Retina (tissue), 1 donor: ENCODE measurements around the gene ASIC1.
A peak's percentile ranks its signal among the peaks of the same experiment; 100 is the strongest.
"Not testable (repeated sequence)": the region's sequence is repeated elsewhere in the genome, so short reads cannot be mapped to it uniquely, and the experiment has no call there.

Experiments
- DNase-seq: peaks from one replicate; pipeline ENCODE4 v3.0.0-alpha.2; 2016

The ASIC1 gene

DNA sequence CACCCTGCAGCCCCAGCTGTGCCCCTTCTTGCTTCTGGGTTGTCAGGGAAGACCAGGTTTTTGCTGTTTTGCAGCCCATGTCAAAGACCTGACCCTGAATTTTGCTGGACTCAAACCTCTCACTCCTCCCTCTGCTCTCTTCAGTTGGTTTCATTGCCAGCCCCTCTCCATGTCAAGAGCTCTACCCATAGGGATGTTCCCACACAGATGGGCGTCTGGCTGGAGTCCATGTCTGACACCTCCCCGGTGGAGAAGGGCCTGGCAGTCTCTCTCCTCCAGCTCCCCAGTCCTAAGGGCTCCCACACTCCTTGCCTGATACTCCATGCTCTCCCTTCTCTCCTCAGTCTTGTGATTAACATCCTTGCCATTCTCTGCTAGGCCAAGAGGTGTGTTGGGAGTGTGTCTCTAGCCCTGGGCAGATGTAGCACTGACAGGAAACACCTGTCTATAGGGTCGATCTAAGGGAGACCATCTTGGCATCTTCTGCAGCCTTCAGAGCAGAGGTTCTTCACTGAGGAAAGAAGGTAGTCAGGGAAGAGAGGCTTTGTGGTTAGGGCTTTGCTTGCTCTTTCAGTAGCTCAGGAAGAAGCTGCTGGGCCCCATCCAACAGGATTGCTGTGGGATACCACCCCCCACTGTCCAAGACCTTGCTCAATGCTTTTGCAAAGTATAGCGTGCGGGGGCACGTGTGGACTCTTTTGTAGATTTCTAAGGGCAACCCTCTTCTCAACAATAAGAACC, 4.7 kb downstream of the ASIC1 start:
- no peak for DNase-seq

DNA sequence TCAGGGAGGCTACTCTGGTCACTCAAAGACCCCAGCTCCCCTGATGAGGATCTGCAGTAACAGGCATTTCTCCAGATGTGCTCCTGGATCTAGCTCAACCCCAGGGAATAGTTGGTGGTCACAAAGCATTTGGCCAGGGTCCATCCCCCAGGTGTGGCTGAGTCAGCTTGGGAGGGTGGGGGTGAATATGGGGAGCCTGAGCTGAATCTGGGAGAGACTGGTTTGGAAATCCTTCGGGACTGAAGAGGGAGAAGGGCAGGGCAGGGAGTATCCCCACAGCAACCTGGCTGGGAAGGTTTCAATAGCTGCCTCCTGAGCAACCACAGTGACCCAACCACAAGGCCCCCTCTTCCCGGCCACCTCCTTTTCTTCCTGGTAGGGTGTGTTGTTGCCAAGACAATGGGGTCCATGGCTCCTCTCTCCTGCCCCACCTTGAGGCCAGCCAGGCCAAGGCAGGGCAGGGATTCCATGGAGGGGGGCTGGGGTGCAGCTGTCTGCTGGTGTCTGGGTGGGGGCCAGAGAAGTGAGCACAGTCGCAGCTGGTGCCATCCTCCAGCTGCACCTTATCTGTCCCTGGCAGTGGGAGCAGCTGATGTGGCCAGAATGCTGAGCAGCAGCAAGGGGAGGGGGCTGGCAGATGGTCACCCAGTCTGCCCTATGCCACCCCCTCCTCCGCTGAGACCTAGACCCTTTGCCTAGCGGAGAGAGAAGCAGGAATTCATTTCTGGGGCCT, 5.5 kb downstream of the ASIC1 start:
- DNase-seq, result peak; percentile 25

DNA sequence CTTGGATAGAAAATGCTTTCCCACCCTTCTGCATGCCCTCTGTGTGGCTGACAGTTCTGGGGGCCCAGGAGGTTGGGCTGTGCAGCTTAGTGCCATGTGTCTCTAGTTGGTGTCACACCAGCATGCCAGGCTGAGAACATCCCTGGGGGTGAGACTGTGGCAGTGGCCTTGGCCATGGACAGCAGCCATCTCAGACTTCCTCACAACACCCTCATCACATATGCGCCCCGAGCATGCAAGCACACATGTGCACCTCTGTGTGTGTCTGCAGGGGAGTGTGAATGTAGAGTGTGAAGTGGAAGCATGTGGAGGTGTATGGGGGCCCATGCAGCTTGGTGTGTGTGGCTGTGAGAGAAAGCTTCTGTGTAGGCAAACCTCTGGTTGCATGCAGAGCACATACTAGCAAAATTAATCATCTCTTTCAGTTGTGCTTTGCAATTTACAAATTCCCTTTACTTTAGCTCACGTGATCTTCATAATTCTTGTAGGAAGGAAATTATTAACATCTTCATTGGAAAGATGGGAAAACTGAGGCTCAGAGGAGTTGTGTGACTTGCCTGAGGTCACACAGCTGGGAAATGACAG, 8.4 kb downstream of the ASIC1 start:
- DNase-seq, result no peak

DNA sequence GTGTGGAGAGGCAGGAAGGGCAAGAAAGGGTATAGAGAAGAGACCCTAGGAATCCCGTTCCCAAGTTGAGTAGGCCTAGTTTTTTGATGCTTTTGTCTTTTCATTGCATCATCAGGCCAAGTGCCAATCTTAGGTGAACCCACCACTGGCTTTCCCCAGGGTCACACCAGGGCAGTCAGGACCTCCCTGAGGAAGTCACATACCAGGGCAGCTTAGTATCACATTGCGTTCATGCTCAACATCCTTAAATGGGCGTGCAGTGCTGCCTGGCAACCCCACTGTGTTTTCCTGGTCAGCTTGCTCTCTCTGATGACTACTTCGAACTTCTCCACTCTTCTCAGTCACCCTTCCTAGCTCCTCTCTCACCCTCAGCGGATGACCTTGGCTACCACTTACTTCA, 9.0 kb downstream of the ASIC1 start:
- DNase-seq, result no peak

DNA sequence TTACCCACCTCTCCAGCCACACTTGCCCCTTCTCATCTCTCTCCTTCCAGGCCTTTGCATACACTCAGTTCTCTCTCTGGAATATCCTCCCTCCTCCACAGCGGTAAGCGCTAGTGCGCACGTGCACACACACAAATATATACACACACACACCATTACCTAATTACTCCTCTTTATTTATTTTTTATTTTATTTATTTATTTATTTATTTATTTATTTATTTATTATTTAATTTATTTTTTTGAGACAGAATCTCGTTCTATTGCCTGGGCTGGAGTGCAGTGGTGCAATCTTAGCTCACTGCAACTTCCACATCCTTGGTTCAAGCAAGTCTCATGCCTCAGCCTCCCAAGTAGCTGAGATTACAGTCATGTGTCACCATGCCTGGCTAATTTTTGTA, 11.7 kb downstream of the ASIC1 start:
- DNase-seq, result no peak

DNA sequence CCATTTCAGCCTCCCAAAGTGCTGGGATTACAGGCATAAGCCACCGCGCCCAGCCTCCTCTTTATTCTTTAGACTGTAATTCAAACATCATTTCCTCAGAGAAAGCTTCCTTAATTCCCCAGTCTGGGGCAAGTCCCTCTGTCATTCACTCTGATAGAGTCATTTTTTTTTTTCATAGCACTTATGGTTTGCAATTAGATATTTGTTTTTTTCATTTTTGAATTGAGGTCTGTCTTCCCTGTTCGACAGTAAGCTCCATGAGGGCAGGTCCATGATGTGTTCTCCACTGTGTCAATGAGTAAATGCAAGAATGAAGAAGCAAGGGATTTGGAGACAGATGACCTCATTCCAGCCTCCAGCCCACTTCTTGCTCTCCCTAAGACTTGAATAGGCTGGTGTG, 12.1 kb downstream of the ASIC1 start:
- no peak for DNase-seq

DNA sequence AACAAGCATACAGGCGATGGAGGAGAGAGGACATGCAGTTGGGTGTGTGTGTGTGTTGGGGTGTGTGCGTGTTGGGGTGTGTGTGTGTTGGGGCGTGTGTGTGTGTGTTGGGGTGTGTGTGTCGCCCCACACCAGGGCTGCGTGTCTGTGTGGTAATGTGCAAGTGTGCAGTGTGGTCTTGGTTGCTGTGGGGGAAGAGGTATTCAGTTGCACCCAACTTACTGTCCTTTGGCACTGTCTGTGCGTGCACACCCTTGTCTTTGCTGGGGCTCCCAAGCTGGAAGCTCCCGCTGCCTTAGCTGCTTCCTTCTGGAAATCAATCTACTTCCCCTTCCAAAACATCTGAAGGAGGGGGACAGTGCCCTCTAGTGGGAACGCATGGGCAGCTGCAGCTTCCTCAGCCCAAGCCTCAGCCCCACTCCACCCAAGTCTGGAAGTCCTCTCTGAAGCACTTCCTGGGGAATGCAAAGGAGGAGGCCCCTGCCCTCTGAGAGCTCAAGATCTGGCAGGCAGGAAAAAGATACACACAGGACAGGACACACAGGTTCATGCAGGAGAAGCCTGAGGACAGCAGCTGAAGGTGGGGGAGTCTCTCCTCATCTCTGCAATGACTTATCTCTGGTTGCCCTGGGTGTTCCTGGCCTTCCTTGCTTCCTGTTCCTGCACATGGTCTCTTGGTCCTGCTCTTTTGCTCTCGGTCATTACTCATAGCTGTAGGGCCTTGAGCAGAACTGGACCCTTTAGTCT, 13.1 kb downstream of the ASIC1 start:
- DNase-seq, result peak; percentile 81

DNA sequence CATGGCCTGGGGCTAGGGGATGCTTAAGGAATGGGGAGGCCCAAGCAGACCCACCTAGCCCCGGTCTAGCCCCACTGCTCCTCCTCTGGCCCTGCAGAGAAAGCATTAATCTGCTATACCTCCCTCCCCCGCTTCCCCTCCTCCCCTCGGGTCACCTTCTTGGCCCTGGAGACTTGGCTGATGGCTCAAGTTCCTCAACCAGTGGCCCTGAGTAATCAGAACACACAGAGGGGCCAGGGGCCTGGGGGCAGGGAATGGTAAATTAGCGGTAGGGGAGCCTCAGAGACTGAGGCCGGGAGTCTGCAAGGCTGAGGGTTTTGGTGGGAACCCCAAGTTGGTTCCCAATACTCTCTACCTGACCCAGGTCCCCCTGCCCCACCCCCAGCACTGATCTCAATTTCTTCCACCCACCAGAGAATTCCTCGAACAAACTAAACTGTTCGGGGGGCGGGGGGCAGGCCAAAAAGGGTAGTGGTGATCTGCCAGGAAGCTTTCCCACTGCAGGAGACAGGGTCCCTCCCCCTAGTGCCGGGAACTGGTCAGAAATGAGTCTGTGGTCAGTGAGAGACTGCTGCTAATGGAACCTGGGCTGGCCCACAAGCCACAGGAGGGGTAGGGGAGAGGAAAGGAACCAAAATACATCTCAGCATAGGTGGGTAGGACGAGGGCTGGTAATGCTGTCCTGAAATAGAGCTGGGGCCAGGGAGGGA, 15.0 kb downstream of the ASIC1 start:
- DNase-seq, result no peak

DNA sequence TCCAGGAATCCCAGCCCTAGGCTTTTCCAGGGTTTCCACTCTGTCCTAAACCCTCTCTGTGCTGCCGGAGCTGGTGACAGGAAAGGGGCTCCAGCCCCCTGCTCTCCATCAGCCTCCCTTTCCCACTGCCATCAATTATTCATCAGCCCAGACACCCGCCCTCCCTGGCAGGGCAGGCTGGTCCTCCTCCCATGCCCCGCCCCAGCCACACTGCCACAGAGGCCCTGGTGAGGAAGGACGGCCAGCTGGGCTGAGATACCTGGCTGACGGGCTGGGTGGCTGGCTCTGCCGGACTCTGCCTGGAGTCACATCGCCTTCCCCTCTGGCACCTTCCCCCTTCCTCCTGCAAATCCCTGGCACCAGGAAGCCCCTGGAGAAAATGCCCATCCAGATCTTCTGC, 15.8 kb downstream of the ASIC1 start:
- no peak for DNase-seq

DNA sequence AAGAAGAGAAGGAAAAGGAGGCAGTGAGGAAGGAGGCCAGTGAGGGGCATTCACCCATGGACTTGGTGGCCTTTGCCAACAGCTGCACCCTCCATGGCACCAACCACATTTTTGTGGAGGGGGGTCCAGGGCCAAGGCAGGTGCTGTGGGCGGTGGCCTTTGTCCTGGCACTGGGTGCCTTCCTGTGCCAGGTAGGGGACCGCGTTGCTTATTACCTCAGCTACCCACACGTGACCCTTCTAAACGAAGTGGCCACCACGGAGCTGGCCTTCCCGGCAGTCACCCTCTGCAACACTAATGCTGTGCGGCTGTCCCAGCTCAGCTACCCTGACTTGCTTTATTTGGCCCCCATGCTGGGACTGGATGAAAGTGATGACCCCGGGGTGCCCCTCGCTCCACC, 16.3 kb downstream of the ASIC1 start:
- no peak for DNase-seq

DNA sequence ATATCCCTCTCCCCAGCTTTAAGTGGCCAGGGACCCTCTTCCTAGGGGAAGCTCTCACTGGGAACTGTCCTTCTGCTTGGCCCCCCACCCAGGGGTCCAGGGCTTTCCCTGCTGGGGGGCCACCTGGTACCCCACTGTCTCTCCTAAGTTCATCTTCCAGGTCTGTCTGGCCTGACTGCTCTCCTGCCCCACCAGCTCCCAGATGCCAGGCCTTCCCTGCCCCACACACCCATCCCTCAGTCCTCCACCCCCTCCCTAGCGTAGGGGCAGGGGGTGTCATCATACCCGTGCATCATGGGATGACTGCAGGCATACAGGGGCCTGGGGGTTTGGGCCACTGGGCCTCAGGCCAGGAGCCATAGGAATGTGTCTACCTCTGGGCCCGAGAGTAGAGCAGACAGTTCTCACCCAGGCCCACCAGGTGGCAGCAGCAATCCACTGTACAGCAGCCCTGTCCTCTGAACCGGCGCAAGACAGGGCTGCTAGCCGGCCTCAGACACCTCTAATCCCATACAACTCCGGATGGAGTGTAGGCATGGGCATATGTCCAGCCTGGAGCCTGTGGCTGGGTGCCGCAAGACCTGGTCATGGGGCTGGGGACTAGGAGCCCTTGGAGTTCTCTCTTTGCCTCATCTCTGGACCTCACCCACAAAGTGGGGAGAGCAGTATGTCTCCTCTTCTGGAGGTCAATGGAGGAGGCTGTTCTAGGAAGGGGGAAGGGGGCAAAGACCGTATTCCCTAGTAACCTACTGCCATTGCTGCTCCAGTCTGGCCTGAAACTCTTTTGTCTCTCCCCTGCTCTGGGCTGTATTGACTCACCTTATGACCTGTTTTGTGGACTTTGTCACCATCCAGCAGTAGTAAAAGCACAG, 17.8 kb downstream of the ASIC1 start:
- DNase-seq, result peak; percentile 86

DNA sequence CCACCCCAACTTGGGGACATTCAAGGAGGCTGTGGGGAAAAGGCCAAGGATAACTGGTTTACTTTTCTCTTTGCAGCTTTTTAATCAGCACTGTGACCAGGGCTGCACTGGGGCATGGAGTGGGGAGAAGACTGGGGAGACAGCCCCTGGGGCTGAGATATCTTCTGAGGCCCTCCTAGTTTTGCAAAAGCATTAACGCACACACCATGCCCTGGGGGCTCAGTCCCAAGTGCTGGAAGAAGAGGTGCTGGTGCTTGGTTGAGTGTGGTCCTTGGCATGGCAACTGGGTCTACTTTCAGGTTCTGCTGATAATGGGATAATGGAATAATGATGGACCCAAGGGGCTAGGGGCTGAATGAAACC, 18.4 kb downstream of the ASIC1 start:
- no peak for DNase-seq

DNA sequence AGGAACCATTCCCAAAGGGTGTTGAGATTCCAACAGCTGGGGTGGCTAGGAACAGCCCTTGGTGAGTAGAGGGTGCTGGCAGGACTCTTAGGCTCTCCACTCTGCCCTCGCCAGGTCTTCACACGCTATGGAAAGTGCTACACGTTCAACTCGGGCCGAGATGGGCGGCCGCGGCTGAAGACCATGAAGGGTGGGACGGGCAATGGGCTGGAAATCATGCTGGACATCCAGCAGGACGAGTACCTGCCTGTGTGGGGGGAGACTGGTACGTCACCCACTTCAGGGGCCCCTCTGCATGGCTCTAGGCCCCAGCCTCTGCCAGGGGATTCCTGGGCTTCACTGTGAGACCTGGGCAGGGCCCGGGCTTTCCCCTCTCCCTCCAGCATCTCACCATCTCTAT, 19.7 kb downstream of the ASIC1 start:
- no peak for DNase-seq

DNA sequence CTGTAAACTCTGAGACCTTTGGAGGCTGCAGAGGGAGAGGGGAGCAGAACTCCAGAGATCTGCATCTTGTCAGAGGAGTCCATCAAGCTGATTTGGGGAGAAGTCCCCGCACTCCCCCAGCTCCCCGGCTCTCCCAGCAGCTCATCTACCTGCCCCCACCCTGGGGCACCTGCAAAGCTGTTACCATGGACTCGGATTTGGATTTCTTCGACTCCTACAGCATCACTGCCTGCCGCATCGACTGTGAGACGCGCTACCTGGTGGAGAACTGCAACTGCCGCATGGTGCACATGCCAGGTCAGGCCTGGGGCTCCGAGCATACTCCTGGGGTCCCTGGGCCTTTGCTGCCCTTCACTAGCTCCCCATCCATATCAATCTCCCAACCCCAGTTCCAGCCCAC, 20.9 kb downstream of the ASIC1 start:
- DNase-seq, result no peak

DNA sequence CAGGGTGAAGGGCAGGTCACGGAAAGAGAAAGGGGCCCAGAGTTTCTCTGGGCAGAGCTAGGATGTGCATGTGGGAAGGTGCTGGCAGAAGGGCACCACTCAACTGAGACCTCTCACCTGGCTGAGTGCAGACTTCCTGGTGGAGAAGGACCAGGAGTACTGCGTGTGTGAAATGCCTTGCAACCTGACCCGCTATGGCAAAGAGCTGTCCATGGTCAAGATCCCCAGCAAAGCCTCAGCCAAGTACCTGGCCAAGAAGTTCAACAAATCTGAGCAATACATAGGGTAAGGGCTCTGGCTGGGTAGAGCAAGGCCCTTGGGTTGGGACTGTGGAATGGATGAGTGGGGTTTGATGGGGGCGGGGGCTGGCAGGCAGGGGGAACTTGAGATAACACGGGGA, 22.4 kb downstream of the ASIC1 start:
- DNase-seq, result no peak

DNA sequence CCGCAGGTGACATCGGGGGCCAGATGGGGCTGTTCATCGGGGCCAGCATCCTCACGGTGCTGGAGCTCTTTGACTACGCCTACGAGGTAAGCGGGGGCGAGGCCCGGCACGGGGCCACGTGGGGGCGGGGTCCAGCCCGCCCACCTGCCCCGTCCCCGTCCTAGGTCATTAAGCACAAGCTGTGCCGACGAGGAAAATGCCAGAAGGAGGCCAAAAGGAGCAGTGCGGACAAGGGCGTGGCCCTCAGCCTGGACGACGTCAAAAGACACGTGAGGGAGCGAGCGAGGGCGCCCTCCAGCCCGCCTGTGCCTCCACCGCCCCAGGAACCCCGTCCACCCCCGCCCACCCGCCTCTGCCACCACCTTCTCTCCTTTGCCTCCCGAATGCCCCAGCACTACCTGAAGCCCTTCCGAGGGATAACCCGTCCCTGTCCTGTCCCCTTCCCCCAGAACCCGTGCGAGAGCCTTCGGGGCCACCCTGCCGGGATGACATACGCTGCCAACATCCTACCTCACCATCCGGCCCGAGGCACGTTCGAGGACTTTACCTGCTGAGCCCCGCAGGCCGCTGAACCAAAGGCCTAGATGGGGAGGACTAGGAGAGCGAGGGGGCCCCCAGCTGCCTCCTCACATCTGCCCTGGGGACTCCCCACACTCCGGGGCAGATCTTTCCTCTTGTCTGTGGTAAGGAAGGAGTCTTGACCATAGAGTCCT, 23.9 kb downstream of the ASIC1 start:
- DNase-seq, result no peak

DNA sequence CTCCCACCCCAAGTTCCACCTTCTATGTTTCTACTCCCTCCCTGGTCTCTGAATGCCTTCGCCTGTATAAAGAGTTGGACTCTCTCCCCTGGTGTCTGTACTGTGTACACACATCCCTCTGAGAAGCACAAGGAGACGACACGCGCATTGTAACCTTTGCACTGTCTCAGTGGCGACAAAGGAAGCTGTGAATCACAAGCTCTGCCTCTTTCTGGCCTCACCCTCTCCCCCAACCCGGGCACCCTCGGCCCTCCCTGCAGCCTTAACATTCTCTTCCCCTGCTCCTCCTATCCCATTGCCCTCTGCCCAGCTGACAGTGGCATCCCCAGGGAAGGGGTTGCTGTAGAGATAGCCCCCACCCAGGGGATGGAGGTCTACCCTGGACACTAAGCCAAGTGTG, 25.2 kb downstream of the ASIC1 start:
- no peak for DNase-seq

DNA sequence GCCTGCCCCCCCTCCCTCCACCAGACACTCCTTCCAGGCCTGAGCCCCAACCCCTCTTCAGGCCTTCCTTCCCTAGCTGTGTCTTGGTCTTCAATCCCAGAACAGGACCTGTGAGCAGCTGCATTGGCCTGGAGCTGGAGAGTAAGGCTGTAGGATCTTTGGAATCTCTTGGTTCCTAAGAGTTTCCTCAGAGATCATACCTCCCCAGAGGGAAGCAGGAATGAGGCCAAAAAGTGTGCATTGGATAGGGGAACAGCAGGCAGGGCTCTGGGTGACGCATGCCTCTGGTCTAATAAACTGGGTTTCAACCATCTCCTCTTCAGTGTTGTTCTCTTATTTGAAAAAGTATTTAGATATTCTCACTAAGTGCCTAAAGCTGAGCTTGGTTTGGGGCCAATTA, 25.9 kb downstream of the ASIC1 start:
- DNase-seq, result no peak

DNA sequence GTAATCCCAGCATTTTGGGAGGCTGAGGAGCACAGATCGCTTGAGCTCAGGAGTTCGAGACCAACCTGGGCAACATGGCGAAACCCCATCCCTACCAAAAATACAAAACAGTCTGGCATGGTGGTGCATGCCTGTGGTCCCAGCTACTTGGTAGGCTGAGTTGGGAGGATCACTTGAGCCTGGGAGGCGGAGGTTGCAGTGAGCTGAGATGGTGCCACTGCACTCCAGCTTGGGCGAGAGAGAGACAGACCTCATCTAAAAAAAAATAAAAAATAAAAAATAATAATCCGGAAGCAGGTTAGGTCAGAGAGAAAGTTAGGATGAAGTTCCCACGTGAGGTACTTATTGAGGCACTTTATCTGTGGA, 27.0 kb downstream of the ASIC1 start:
- DNase-seq, result not testable (repeated sequence)

DNA sequence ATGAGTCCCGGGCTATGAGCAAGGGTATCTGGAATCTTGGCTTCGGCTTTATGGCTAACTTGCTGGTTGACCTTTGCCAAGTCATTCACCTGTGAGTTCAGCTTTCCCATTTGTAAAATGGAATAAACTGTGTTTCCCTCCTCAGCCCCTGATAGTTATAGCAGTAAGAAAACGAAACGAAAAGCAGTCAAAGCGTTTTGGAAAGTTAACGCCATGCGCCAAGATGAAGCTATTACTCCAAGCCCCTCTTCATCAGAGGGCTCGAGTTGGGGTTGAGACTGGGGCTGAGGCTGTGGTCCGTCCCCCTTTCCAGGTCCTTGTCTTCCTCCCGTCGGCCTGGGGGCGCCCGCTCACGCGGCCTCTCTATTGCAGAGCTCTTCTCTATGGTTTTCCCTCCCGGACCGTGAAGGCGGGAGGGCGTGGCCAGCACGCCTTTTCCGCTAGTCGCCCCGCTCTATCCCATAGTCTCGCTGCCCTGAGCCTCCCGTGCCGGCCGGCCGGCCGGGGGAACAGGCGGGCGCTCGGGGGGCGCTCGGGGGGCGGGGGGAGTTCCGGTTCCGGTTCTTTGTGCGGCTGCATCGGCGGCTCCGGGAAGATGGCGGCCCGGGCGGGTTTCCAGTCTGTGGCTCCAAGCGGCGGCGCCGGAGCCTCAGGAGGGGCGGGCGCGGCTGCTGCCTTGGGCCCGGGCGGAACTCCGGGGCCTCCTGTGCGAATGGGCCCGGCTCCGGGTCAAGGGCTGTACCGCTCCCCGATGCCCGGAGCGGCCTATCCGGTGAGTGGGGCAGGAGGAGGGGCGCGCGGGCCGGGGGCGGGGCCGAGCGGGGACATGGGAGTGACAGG, 27.6 kb downstream of the ASIC1 start, which contains the start of gene SMARCD1:
TSS of gene SMARCD1 (plus strand) at position 568 of the 840 bp plus-strand sequence. CDS start at position 596, 28 bp downstream.
- DNase-seq, result peak; percentile 92
